ENCODE measurements around the gene UGT1A9.
"Not testable (repeated sequence)": the region's sequence is repeated elsewhere in the genome, so short reads cannot be mapped to it uniquely, and the experiment has no call there.

Gene UGT1A9

DNA sequence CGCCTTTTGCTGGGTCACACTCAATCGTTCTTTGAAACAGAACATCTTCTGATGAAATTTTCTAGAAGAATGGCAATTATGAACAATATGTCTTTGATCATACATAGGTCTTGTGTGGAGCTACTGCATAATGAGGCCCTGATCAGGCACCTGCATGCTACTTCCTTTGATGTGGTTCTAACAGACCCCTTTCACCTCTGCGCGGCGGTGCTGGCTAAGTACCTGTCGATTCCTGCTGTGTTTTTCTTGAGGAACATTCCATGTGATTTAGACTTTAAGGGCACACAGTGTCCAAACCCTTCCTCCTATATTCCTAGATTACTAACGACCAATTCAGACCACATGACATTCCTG is 41.5 kb downstream of the UGT1A9 start:
- no peak for DNase-seq

DNA sequence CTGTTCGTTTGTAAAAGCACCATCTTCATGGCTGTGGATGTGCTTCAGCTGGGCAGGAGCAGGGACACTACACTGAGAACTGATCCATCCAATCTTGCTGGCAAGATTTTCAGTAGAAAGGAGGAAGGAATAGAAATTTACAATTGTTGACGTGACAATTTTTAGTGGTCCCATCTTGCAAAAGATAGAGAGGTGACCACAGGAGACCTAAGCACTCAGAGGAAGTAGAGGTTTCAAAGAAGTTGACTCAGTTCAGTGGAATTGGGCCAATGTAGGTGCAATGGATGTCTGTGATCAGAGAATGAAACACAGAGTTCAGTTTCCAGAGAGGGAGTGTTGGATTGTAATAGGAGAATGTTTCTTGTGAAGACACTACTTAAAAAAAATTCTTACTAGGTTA is 42.4 kb downstream of the UGT1A9 start:
- DNase-seq, result no peak

DNA sequence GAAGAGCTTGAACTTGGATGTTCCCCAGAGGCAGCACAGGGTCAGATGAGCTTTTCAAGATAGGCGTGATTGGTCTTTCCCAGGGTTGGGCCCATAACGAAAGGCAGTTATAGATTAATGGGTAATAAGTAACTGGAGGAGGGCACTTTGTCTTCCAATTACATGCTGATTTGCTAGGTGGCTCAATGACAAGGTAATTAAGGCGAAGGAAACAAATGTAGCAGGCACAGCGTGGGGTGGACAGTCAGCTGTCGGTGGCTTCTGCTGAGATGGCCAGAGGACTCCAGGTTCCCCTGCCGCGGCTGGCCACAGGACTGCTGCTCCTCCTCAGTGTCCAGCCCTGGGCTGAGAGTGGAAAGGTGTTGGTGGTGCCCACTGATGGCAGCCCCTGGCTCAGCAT is 46.9 kb downstream of the UGT1A9 start, which contains the start of gene UGT1A4:
Gene UGT1A4 (plus strand): TSS at position 185 of the 400 bp plus-strand sequence. CDS start 85 bp downstream, at position 270.
- DNase-seq, result no peak

DNA sequence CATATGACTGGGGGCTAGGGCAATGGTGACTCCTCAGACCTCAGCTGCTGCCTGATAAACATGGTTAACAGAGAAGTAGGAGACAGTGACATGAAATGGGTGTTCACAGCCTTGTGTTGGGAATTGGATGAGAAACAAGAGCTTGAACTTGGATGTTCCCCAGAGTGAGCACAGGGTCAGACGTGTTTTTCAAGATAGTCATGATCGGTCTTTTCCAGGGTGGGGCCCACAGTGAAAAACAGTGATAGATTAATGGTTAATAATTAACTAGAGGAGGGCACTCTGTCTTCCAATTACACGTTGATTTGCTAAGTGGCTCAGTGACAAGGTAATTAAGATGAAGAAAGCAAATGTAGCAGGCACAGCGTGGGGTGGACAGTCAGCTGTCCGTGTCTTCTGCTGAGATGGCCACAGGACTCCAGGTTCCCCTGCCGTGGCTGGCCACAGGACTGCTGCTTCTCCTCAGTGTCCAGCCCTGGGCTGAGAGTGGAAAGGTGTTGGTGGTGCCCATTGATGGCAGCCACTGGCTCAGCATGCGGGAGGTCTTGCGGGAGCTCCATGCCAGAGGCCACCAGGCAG is 57.1 kb downstream of the UGT1A9 start, which contains the start of gene UGT1A3:
Gene UGT1A3 (plus strand): TSS at position 320 of the 579 bp plus-strand sequence. CDS start 85 bp downstream, at position 405.
- DNase-seq, result no peak

DNA sequence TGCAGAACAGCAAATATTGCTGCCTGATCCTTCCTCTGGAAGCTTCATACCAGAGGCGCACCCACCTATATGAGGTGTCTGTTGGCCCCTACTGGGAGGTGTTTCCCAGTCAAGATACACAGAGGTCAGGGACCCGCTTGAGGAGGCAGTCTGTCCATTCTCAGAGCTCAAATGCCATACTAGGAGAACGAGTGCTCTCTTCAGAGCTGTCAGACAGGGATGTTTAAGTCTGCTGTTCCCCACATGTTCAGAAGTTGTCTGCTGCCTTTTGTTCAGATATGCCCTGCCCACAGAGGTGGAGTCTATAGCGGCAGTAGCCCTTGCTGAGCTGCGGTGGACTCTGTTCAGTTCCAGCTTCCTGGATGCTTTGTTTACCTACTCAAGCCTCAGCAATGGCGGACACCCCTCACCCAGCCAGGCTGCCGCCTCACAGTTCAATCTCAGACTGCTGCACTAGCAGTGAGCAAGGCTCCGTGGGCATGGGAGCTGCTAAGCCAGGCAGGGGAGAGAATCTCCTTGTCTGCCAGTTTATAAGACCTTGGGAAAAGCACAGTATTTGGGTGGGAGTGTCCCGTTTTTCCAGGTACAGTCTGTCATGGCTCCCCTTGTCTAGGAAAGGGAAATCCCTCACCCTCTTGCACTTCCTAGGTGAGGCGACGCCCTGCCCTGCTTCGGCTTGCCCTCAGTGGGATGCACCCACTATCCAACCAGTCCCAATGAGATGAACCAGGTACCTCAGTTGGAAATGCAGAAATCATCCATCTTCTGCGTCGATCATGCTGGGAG is 65.4 kb downstream of the UGT1A9 start:
- not testable (repeated sequence) for DNase-seq

DNA sequence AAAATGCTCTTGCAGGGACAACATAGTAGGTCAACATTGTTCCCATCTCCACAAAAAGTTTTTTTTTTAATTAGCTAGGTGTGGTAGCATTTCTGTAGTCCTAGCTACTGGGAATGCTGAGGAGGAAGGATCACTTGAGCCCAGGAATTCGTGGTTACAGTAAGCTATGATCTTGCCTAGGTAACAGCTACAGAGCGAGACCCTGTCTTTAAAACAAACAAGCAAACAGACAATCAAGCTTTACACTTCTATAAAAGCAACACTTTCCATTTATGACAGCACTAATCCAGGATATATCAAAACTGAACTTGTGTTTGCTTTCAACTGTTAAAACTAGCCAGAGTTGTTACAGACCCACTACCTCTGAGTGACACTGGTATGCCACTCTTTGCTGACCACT is 69.2 kb downstream of the UGT1A9 start:
- DNase-seq, result no peak

DNA sequence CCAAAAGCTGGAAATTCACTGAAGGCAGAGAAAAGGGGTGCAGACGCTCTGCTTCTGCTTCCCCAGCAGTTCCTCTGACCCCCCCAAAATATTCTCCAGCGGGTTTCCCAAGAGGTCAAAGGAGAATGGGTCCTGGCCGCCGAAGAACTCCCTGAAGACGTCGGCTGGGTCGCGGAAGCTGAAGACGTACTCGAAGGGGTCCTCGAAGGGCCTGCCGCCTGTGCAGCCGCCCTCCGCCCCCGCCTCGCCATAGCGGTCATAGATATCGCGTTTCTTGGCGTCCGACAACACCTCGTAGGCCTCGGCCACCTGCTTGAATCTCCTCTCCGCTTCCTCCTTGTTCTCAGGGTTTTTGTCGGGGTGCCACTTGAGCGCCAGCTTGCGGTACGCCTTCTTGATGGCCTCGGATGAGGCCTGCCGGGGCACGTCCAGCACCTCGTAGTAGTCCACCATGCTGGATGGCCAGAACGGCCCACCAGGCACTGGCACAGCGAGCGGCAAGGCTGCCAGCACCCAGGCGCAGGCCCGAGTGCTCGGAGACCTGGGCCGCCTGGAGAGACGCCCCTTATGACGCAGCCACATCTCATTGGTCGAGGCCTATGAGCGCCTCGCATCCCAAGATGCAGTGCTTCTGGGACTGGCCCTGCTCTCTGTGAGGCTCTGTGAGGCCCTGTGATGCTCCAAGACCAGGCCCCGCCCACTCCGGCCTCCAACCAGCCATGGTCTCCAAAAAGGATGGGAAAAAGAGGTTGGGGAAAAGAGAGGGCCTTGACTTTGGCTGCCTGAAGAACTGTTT is 72.0 kb downstream of the UGT1A9 start:
- DNase-seq, result no peak

DNA sequence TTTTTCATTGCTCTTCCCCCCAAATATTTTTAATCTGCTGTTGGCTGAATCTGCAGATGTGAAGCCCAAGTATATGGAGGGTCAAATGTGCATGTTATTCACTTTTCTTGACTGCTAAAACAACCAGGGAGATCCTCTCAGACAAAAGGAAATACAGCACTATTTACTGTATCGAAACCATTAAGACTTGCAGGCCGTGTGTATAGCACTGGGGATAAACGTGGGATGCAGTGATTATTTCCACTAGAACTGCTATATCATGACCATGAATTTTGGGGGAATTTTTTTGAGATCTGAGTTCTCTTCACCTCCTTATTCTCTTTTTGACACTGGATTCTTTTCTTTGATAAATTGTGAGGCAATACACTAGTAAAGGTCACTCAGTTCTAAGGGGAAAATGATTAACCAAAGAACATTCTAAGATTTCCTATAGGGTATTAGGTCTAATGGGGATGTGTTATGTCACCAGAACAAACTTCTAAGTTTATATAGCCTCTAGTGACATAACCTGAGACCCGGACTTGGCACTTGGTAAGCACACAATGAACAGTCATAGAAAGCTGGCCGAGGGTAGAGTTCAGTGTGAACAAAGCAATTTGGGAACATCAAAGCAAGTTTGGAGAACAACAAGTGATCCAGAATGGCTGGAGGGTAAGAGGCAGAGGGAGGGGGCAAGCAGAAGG is 73.5 kb downstream of the UGT1A9 start:
- no peak for DNase-seq

DNA sequence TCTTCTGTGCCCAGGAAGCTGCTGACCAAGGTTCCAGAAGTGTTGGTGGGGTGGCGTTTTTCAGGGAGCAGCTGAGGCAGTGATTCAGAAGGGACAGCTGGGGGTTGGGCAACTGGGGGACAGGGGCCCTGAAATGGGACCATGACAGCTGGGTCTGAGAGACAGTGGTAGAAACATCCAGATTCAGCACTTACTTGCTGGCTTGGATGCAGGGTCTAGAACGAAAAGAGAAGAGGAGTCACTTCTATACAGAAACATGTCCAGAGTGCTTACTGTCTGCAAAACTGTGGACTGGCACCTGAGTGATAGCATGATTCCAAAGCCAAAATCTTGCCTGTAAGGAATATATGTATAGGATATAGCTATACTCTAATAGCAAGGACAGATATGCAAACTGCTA is 74.1 kb downstream of the UGT1A9 start:
- not testable (repeated sequence) for DNase-seq

DNA sequence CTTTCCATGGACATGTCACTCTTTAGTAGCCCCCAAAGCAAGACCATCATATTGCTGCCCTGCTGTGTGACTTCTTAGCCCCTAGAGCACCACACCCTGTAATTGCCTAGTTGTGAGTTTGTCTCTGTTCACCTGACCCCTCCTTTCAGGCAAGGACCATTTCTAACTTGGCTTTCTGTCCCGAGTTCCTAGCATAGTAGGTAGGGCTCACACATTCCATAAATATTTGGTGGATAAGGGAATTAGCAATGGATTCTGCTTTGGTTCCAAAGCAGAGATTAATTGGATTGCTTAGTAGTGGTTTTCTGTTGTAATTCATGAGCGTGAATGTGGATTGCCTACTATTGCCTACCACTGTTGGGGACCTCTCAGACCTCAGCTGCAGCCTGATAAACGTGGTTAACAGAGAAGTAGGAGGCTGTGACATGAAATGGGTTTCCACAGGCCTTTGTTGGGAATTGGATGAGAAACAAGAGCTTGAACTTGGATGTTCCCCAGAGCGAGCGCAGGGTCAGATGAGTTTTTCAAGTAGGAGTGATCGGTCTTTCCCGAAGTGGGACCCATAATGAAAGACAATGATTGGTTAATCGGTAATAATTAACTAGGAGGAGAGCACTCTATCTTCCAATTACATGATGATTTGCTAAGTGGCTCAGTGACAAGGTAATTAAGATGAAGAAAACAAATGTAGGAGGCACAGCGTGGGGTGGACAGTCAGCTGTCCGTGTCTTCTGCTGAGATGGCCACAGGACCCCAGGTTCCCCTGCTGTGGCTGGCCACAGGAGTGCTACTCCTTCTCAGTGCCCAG is 75.0 kb downstream of the UGT1A9 start:
- DNase-seq, result no peak

DNA sequence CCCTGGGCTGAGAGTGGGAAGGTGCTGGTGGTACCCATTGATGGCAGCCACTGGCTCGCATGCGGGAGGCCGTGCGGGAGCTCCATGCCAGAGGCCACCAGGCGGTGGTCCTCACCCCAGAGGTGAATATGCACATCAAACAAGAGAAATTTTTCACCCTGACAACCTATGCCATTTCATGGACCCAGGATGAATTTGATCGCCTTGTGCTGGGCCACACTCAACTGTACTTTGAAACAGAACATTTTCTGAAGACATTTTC is 75.5 kb downstream of the UGT1A9 start:
- no peak for DNase-seq

DNA sequence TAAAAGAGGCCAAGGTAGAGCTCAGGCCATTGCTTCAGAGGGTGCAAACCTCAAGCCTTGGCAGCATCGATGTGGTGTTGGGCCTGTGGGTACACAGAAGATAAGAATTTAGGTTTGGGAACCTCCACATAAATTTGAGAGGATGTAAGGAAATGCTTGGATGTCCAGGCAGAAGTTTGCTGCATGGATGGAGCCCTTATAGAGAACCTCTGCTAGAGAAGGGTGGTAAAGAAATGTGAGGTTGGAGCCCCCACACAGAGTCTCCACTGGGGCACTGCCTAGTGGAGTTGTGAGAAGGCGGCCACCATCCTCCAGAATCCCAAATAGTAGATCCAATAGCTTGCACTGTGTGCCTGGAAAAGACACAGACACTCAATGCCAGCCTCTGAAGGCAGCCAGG is 79.0 kb downstream of the UGT1A9 start:
- not testable (repeated sequence) for DNase-seq

DNA sequence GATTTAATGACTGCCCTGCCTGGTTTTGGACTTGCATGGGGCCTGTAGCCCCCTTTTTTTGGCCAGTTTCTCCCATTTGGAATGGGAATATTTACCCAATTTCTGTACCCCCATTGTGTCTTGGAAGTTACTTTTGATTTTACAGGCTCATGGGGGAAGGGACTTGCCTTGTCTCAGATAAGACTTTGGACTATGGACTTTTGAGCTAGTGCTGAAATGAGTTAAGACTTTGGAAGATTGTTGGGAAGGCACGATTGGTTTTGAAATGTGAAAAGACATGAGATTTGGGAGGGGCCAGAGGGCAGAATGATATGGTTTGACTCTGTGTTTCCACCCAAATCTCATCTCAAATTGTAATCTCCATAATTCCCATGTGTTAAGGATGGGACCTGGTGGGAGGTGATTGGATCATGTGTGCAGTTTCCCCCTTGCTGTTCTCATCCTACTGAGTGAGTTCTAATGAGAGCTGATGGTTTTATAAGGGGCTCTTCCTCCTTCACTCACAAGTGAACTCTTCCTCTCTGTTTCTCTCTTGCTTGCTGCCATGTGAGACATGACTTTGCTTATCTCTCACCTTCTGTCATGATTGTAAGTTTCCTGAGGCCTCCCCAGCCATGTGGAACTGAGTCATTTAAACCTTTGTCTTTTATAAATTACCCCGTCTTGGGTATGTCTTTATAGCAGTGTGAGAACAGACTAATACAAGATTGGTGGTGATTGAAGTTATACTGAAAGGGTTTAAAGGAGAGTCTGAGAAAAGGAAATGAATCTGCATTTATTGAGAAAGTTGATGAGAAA is 79.7 kb downstream of the UGT1A9 start:
- DNase-seq, result not testable (repeated sequence)

DNA sequence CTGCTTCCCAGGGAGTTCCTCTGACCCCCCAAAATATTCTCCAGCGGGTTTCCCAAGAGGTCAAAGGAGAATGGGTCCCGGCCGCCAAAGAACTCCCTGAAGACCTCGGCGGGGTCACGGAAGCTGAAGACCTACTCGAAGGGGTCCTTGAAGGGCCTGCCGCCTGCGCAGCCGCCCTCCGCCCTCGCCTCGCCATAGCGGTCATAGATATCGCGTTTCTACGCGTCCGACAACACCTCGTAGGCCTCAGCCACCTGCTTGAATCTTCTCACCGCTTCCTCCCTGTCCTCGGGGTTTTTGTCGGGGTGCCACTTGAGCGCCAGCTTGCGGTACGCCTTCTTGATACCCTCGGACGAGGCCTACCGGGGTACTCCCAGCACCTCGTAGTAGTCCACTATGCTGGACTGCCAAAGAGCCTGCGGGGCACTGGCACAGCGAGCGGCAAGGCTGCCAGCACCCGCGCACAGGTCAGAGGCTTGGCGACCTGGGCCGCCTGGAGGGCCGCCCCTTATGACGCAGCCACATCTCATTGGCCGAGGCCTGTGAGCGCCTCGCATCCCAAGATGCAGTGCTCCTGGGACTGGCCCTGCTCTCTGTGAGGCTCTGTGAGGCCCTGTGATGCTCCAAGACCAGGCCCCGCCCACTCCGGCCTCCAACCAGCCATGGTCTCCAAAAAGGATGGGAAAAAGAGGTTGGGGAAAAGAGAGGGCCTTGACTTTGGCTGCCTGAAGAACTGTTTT is 83.3 kb downstream of the UGT1A9 start:
- DNase-seq, result no peak

DNA sequence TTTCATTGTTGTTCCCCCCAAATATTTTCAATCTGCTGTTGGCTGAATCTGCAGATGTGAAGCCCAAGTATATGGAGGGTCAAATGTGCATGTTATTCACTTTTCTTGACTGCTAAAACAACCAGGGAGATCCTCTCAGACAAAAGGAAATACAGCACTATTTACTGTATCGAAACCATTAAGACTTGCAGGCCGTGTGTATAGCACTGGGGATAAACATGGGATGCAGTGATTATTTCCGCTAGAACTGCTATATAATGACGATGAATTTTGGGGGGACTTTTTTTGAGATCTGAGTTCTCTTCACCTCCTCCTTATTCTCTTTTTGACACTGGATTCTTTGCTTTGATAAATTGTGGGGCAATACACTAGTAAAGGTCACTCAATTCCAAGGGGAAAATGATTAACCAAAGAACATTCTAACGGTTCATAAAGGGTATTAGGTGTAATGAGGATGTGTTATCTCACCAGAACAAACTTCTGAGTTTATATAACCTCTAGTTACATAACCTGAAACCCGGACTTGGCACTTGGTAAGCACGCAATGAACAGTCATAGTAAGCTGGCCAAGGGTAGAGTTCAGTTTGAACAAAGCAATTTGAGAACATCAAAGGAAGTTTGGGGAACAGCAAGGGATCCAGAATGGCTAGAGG is 84.9 kb downstream of the UGT1A9 start:
- DNase-seq, result no peak

DNA sequence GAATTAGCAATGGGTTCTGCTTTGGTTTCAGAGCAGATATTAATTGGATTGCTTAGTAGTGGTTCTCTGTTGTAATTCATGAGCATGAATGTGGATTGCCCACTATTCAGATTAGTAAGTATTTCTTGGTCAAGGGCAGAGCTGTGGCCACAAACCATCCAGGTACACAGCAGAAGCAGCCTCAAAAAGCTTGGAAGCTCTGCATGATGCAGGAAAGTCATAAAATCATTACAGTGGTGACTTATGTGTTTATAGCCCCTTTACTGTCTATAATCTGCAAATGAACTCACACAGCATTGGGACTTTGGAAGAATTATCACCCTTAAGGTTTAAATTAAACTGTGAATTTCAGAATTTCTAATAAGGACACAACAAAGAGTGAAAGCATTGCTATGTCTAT is 86.4 kb downstream of the UGT1A9 start:
- DNase-seq, result no peak

DNA sequence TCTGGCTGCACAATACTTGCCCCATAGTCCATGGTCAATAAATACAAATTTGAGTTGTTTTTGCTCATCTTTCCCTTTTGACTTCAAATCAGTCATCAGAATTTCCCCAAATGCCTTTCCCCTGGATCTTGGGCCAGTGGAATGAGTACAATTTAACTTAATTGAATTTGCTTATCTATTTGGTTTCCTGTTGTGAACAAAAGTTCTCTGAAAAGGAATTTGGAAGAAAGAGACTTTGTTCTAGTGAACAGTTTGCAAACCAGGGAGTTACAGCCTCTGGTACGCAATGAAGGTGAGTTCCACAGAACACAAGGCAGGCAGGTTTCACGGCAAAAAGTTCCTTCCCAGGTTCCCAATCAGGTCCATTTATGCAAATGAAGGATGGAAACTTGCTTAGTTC is 87.2 kb downstream of the UGT1A9 start:
- no peak for DNase-seq

DNA sequence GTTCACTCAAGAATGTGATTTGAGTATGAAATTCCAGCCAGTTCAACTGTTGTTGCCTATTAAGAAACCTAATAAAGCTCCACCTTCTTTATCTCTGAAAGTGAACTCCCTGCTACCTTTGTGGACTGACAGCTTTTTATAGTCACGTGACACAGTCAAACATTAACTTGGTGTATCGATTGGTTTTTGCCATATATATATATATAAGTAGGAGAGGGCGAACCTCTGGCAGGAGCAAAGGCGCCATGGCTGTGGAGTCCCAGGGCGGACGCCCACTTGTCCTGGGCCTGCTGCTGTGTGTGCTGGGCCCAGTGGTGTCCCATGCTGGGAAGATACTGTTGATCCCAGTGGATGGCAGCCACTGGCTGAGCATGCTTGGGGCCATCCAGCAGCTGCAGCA is 88.3 kb downstream of the UGT1A9 start, which contains the start of gene UGT1A1:
Gene UGT1A1 (plus strand): TSS at position 228 of the 400 bp plus-strand sequence. CDS start 18 bp downstream, at position 246.
- no peak for DNase-seq

DNA sequence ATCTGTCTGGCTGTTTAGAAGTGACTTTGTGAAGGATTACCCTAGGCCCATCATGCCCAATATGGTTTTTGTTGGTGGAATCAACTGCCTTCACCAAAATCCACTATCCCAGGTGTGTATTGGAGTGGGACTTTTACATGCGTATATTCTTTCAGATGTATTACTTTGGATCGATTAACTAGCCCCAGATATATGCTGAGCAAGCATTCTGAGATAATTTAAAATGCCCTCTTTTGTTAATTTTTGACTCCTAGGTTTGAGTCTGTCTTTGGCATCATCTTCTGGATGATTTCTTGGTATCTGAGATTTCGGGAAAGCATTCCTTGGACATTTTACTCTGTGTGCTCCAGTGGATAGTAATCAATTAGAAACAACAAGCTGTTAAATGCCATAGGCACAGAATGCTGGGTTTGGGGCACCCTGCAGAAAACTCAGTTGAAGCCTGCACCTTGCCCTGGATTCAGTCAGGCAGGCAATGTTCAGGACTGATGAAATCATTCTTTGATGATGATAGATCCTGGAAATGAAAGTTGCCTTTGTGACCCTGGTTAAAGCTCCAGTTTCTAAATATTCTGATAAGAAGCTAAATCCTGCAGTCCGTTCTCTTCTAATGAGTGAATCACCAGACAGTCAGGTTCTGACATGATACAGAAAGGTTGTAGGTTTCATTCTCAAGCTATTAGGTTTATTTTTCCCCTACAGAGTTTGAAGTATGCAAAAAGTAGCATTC is 89.5 kb downstream of the UGT1A9 start:
- no peak for DNase-seq

DNA sequence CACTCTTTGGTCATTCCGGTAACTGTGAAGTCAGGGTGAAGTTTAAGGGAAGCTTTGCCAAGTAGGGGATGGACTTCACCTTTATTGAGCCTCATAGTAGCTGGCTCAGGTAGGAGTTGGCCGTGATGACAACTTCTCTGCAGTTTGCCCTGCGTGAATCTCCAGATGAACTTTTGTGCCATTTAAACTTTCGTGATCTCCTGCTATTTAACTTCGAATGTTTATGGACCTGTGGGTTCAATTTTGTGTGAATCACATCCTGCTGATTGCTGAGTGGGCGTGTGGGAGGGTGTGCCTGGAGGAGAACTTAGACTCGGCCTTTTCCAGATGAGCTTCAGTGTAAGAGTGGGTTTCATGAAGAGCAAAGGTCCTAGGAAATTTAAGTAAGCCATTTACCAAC is 92.6 kb downstream of the UGT1A9 start:
- DNase-seq, result no peak

All from activated T-cell treated with anti-CD3 and anti-CD28 coated beads, Interleukin-2, amount 50 U/mL, for 48 hours (primary cell).